ENCODE data around the gene CYP3A5.

The CYP3A5 gene

DNA sequence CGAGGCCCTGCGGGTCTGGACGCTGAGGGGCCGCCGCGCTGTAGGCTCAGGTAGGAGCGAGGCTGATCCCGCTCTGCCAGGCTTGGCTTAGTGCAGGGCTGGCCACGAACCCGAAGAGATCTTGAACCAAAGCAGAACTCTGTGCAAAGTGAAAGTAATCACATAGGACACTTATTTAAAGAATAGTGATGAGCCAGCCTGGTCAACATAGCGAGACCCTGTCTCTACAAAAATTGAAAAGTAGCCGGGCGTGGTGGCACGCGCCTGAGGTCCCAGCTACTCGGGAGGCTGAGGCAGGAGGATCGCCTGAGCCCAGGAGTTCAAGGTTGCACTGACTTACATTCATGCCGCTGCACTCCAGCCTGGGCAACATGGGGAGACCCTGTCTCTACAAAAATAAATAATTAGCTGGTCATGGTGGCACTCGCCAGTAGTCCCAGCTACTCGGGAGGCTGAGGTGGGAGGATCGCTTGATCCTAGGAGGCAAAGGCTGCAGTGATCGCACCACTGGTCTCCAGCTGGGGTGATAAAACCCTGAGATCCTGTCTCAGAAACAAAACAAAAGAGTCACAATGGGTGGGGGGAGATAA is 62.5 kb downstream of the CYP3A5 start:
- H3K27me3 Mint-ChIP-seq, result no peaks in the 10 kb centered on the region
- peaks cover 62% of the 10 kb centered on the region for H3K4me1 Mint-ChIP-seq
- H3K4me3 Mint-ChIP-seq, result peak overlapping the region; percentile 95
- no peaks in the 10 kb centered on the region for H3K9me3 Mint-ChIP-seq
- peak overlapping the region; percentile 94 for H3K27ac Mint-ChIP-seq
- H3K36me3 Mint-ChIP-seq, result peaks cover 17% of the 10 kb centered on the region

DNA sequence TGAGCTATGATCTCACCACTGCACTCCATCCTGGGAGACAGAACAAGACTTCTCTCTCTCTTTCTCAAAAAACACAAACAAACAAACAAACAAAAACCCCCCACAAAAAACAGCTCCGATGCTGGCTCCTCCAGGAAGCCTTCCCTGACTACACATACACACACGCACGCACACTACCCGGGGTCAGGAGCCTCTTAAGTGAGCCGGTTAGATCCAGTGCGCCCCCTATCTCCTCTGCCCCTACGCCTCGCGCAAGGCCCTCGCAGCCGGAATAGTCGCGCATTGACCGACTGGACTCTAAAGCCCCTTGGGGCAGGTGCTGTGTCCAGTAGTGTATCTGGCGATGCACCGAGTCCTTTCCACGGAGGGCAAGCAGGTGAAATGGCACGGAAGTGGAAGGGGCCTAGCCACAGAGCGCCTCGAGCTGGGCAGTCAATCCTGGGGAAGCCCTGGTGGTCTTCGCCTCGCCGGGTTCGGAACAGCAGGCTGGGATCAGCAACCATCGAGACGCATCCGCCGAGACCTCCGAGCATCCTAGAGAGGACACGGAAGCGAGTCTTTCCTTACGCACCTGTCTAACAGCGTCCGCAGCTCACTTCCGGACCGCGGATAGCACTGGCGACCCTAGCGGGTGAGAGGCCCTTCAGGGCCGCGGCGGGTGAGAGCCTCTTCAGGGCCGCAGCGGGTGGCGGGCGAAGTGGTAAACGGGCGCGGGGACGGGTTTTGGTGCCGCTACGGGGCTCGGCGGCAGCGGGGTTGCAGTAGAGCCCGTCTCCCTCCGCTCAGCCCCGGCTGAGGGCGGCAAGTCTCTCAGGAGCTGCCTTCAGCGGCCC is 63.2 kb downstream of the CYP3A5 start, which contains the start of gene ZSCAN25:
ZSCAN25 (plus strand) TSS at position 588 of the 833 bp plus-strand sequence. CDS start 2,661 bp downstream, outside the sequence.
- no peaks in the 10 kb centered on the region for H3K27me3 Mint-ChIP-seq
- peaks cover 58% of the 10 kb centered on the region for H3K4me1 Mint-ChIP-seq
- H3K27ac Mint-ChIP-seq, result peak within 1 kb of the TSS; percentile 94
- H3K9me3 Mint-ChIP-seq, result no peaks in the 10 kb centered on the region
- H3K4me3 Mint-ChIP-seq, result peak within 1 kb of the TSS; percentile 95
- peaks cover 15% of the 10 kb centered on the region for H3K36me3 Mint-ChIP-seq

DNA sequence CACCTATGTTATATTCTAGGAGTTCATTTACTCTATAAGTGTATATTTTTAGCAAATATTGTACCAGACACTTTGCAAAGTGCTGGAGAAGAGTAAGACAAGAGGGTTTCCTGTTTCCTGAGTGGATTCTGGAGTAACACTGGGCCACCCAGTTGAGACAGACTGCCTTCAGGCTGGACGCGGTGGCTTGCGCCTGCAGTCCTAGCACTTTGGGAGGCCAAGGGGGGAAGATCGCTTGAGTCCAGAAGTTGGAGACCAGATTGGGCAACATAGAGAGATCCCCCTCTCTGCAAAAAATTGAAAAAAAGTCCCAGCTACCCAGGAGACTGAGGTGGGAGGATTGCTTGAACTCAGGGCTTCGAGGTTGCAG is 63.8 kb downstream of the CYP3A5 start:
- peaks cover 52% of the 10 kb centered on the region for H3K4me1 Mint-ChIP-seq
- H3K9me3 Mint-ChIP-seq, result no peaks in the 10 kb centered on the region
- peak overlapping the region; percentile 94 for H3K27ac Mint-ChIP-seq
- peak overlapping the region; percentile 95 for H3K4me3 Mint-ChIP-seq
- peaks cover 14% of the 10 kb centered on the region for H3K36me3 Mint-ChIP-seq
- no peaks in the 10 kb centered on the region for H3K27me3 Mint-ChIP-seq

DNA sequence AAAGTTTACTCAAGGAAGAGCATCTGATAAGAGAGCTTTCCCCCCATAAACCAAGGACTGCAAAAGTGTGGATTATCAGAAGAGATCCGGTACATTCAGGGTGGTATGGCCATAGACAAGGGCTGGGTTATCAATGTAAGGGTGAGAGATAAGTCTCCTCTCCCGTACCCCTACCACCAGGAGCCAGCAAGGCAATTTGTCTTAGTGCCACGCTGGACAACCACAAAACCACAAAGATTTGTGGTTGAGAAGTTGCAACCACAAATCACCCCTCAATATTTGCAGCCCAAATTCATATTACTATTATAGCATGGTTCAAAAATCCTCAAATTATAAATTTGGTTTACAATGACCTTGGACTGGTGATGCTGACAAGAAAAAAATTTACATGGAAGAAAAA is 65.3 kb downstream of the CYP3A5 start:
- no peaks in the 10 kb centered on the region for H3K9me3 Mint-ChIP-seq
- peak overlapping the region; percentile 21 for H3K4me3 Mint-ChIP-seq
- H3K36me3 Mint-ChIP-seq, result peaks cover 9% of the 10 kb centered on the region
- peaks cover 44% of the 10 kb centered on the region for H3K4me1 Mint-ChIP-seq
- no peaks in the 10 kb centered on the region for H3K27me3 Mint-ChIP-seq
- no peak overlapping the region for H3K27ac Mint-ChIP-seq

DNA sequence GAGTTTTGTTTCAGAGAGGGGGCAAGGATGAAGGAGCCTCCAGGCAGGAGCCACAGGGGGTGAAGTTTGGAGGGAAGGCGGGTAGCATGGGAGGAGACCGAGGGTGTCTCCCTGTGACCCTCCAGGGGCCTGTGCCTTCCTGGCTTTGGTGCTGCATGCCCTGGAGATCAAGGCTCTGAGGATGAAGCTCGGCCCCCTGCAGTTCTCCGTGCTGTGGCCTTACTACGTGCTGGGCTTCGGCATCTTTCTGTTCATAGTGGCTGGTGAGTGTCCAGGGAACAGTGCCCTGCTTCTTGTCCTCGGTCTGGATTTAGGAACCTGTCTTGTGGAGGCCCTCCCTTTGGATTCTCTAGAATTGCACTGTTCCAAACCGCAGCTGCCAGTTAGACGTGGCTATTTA is 72.2 kb downstream of the CYP3A5 start:
- H3K27me3 Mint-ChIP-seq, result no peaks in the 10 kb centered on the region
- no peak overlapping the region for H3K4me3 Mint-ChIP-seq
- no peaks in the 10 kb centered on the region for H3K36me3 Mint-ChIP-seq
- no peaks in the 10 kb centered on the region for H3K4me1 Mint-ChIP-seq
- no peaks in the 10 kb centered on the region for H3K9me3 Mint-ChIP-seq
- no peak overlapping the region for H3K27ac Mint-ChIP-seq

DNA sequence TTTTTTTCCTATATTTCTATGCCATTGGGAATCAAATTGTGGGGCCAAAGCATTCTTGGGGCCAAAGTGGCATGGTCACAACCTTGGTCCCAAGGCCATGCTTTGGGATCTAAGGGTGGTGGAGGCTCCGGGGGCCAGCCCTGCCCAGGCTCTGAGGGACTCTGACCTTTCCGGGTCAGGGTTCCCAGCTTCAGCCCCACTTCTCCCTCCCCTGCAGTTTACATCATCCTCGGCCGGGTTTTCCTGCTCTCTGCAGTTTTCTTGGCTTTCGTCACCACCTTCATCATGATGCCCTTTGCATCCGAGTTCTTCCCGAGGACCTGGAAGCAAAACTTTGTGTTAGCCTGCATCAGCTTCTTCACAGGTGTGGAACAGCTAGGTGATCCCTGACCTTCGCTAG is 73.3 kb downstream of the CYP3A5 start:
- H3K27me3 Mint-ChIP-seq, result no peaks in the 10 kb centered on the region
- H3K27ac Mint-ChIP-seq, result no peak overlapping the region
- H3K4me3 Mint-ChIP-seq, result no peak overlapping the region
- no peaks in the 10 kb centered on the region for H3K4me1 Mint-ChIP-seq
- H3K36me3 Mint-ChIP-seq, result no peaks in the 10 kb centered on the region
- no peaks in the 10 kb centered on the region for H3K9me3 Mint-ChIP-seq

DNA sequence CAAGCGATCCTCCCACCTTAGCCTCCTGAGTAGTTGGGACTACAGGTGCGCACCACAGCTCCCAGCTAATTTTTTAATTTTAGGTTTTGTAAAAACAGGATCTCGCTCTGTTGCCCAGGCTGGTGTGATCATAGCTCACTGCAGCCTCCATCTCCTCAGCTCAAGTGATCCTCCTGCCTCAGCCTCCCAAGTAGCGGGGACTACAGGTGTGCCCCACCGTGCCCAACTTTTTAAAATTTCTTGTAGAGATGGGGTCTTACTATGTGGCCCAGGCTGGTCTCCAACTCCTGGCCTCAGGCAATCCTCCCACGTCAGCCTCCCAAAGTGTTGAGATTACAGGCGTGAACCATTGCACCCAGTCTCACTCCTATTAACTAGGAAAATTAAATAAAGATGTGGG is 74.3 kb downstream of the CYP3A5 start:
- no peaks in the 10 kb centered on the region for H3K36me3 Mint-ChIP-seq
- no peak overlapping the region for H3K4me3 Mint-ChIP-seq
- H3K27ac Mint-ChIP-seq, result no peak overlapping the region
- no peaks in the 10 kb centered on the region for H3K27me3 Mint-ChIP-seq
- no peaks in the 10 kb centered on the region for H3K9me3 Mint-ChIP-seq
- no peaks in the 10 kb centered on the region for H3K4me1 Mint-ChIP-seq

DNA sequence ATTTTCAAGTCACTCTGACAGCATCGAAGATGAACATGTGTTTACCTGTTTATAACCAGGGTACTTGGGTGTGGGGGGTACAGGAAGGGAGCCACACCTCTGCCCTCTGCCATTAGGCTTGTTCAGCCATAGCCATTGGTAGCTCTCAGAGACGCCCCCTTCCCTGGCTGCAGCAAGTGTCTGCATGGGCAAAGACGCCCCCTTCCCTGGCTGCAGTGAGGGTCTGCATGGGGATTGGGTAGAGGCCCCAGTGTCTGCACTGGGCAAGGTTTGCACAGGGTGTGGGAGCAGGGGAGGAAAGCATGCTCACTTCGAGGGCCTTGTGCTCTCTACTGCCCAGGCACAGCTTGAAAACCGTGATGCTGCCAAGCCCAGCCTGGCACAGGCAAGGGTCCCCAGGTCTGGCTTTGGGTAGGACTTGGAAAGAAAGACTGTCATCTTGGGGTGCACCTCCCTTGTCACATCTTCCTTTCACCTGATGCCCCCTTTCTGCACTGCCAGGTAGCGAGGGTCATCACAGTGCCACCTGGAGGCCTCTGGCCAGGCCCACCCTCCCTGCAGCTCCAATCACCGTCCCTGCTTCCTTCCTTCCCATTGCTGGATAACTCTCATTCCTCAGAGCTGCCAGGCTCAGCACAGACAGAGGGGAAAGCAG is 78.0 kb downstream of the CYP3A5 start:
- no peaks in the 10 kb centered on the region for H3K36me3 Mint-ChIP-seq
- H3K27ac Mint-ChIP-seq, result no peak overlapping the region
- no peaks in the 10 kb centered on the region for H3K9me3 Mint-ChIP-seq
- no peaks in the 10 kb centered on the region for H3K27me3 Mint-ChIP-seq
- no peaks in the 10 kb centered on the region for H3K4me1 Mint-ChIP-seq
- no peak overlapping the region for H3K4me3 Mint-ChIP-seq

DNA sequence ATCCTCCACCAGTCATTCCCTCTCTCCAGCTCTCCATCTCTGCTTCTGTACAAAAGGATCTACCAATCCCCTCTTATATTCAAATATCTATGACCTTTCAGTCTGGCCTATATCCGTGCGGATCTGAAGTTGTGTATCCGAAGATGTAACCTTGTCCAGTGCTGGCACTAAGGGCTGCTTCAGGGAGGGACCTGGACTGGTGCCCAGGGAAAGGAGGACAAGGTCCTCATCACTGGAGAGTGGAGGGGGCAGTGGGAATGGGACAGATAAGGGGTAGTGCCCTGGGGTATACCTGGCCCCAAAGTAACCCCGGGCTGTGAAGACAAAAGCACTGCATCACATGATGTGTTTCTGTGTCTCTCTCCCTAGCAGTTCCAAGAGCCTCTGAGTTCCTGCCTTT is 80.0 kb downstream of the CYP3A5 start:
- H3K9me3 Mint-ChIP-seq, result no peaks in the 10 kb centered on the region
- no peak overlapping the region for H3K27ac Mint-ChIP-seq
- H3K4me1 Mint-ChIP-seq, result no peaks in the 10 kb centered on the region
- H3K4me3 Mint-ChIP-seq, result no peak overlapping the region
- H3K27me3 Mint-ChIP-seq, result no peaks in the 10 kb centered on the region
- H3K36me3 Mint-ChIP-seq, result no peaks in the 10 kb centered on the region

Measured in activated naive CD4-positive, alpha-beta T cell treated with anti-CD3 and anti-CD28 coated beads, Interleukin-2, amount 50 U/mL, for 24 hours (primary cell).